22Rv1 (cell line): ENCODE data around the gene SIGLEC1.

Experiments used
- ZFX ChIP-seq: fragments of 450-650 bp; IDR thresholded peaks from 2 replicates; pipeline ENCODE4 v1.6.1; 2017; ENCODE audit warnings: antibody characterized with exemption, borderline replicate concordance
- TF ChIP-seq, protein P1 (sequence below): fragments of 450-650 bp; IDR thresholded peaks from 2 replicates; pipeline ENCODE4 v1.5.1; 2017; ENCODE audit warnings: mild to moderate bottlenecking

DNA sequence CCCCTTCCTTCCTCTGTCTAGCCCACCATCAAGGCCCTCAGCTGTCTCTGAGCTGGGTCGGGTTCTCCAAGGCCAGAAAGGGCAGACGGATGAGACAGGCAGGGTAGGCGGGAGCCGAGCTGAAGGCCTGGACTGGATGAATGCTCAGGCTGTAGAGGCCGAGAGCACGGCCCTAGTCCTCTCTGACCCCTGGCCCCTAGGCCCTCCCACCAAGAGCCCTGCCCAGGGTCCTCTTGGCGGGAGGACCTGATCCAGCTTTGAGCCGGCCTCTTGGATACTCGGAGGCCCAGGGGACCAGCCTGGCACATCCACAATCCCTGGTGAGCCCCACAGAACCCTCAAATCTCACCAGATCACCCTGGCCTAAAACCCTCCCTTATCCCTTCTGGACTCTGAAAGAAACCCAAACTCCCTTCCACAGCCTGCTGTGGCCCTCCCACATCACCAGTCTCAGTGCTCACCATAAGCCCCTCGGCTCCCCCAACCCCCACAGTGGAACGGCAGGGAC, 47.0 kb upstream of the SIGLEC1 start:
- TF ChIP-seq, protein P1, sequence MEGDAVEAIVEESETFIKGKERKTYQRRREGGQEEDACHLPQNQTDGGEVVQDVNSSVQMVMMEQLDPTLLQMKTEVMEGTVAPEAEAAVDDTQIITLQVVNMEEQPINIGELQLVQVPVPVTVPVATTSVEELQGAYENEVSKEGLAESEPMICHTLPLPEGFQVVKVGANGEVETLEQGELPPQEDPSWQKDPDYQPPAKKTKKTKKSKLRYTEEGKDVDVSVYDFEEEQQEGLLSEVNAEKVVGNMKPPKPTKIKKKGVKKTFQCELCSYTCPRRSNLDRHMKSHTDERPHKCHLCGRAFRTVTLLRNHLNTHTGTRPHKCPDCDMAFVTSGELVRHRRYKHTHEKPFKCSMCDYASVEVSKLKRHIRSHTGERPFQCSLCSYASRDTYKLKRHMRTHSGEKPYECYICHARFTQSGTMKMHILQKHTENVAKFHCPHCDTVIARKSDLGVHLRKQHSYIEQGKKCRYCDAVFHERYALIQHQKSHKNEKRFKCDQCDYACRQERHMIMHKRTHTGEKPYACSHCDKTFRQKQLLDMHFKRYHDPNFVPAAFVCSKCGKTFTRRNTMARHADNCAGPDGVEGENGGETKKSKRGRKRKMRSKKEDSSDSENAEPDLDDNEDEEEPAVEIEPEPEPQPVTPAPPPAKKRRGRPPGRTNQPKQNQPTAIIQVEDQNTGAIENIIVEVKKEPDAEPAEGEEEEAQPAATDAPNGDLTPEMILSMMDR = no peak
- no peak for TF ChIP-seq ZFX
